Esophagus muscularis mucosa (tissue), 4 donors: ENCODE results near the gene ZC2HC1B.

Source experiments
- EP300 ChIP-seq: sonication (generic); formaldehyde crosslinking; IDR thresholded peaks from one replicate; pipeline ENCODE4 v1.6.1; 2017; ENCODE audit warnings: antibody characterized with exemption
- POLR2A ChIP-seq: fragments of 450-650 bp; IDR thresholded peaks from one replicate; pipeline ENCODE4 v1.6.1; 2017; ENCODE audit warnings: antibody characterized with exemption, moderate library complexity, mild to moderate bottlenecking, low read depth
- POLR2AphosphoS5 ChIP-seq, 2 donors: sonication (generic); formaldehyde crosslinking; IDR thresholded peaks; one replicate each; pipeline ENCODE4 v1.6.1; 2017; ENCODE audit warnings: antibody characterized with exemption in 2 of 2
- TF ChIP-seq, protein P1 (sequence below), 3 experiments: fragments of 200-600 bp in 2 of 3; fragments of 450-650 bp in 1 of 3; sonication (generic) in 2 of 3; IDR thresholded peaks; one replicate each; pipeline ENCODE4 v1.5.1; 2017 to 2019; ENCODE audit warnings: antibody characterized with exemption in 3 of 3, mild to moderate bottlenecking in 2 of 3, moderate library complexity in 1 of 3

DNA sequence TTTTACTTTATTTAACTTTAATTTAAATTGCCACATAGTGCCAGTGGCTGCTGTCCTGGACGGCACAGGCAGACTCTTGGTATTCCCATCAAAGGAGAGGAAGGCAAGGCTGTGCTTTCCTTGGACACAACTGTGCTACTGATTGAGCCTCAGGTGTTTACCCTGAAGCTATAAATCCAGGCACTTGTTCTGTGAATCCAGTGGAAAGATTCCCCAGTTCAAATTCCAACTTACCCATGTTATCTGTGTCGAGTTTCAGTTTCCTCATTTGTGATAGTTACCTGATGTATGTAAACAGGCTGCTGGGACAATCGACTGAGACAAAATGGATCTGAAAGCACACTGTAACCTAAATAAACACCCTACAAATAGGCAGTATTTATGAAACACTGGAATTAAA, 86.6 kb downstream of the ZC2HC1B start:
- TF ChIP-seq, protein P1, sequence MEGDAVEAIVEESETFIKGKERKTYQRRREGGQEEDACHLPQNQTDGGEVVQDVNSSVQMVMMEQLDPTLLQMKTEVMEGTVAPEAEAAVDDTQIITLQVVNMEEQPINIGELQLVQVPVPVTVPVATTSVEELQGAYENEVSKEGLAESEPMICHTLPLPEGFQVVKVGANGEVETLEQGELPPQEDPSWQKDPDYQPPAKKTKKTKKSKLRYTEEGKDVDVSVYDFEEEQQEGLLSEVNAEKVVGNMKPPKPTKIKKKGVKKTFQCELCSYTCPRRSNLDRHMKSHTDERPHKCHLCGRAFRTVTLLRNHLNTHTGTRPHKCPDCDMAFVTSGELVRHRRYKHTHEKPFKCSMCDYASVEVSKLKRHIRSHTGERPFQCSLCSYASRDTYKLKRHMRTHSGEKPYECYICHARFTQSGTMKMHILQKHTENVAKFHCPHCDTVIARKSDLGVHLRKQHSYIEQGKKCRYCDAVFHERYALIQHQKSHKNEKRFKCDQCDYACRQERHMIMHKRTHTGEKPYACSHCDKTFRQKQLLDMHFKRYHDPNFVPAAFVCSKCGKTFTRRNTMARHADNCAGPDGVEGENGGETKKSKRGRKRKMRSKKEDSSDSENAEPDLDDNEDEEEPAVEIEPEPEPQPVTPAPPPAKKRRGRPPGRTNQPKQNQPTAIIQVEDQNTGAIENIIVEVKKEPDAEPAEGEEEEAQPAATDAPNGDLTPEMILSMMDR (IDR thresholded peaks at IDR 0.05) = no peak
- no peak for TF ChIP-seq POLR2A
- TF ChIP-seq POLR2AphosphoS5 (IDR thresholded peaks at IDR 0.05) = no peak
- no peak for TF ChIP-seq EP300
